GM23248 (cell line): ENCODE measurements around the gene NOL4L. TPM values are rescaled to one million over a fixed set of nuclear protein-coding genes. Genes with fewer than 3 reads are reported as not detected.
"Not testable (repeated sequence)": the region's sequence is repeated elsewhere in the genome, so short reads cannot be mapped to it uniquely, and the experiment has no call there.

Source experiments
- DNase-seq: peaks from one replicate; pipeline ENCODE4 v3.0.0-alpha.2; 2015
- H2AFZ ChIP-seq: fragments of 200-600 bp; sonication (generic); 2 replicates; pipeline ENCODE4 v1.6.1; 2016; ENCODE audit warnings: antibody characterized with exemption
- H3F3A ChIP-seq: fragments of 200-600 bp; sonication (generic); 2 replicates; pipeline ENCODE4 v1.6.1; 2016; ENCODE audit warnings: mild to moderate bottlenecking, antibody characterized with exemption, mixed run types; ENCODE audit not compliant: insufficient read depth
- H3K27ac ChIP-seq: fragments of 200-600 bp; sonication (generic); 2 replicates; pipeline ENCODE4 v1.5.1; 2016; ENCODE audit warnings: mild to moderate bottlenecking
- H3K27me3 ChIP-seq: fragments of 200-600 bp; sonication (generic); replicated peaks from 2 replicates; pipeline ENCODE4 v1.6.1; 2016; ENCODE audit warnings: mild to moderate bottlenecking; ENCODE audit not compliant: insufficient read depth
- H3K36me3 ChIP-seq: fragments of 200-600 bp; sonication (generic); 2 replicates; pipeline ENCODE4 v1.6.1; 2016; ENCODE audit warnings: low read depth, mild to moderate bottlenecking
- H3K4me1 ChIP-seq: fragments of 200-600 bp; sonication (generic); 2 replicates; pipeline ENCODE4 v1.6.1; 2016; ENCODE audit warnings: mild to moderate bottlenecking; ENCODE audit not compliant: insufficient read depth
- H3K4me2 ChIP-seq: fragments of 200-600 bp; sonication (generic); one replicate; pipeline ENCODE4 v1.6.1; 2016; ENCODE audit warnings: mild to moderate bottlenecking; ENCODE audit not compliant: unreplicated experiment
- H3K4me3 ChIP-seq: fragments of 200-600 bp; sonication (generic); 2 replicates; pipeline ENCODE4 v1.5.1; 2016; ENCODE audit warnings: mild to moderate bottlenecking
- H3K79me2 ChIP-seq: fragments of 200-600 bp; sonication (generic); 2 replicates; pipeline ENCODE4 v1.6.1; 2016; ENCODE audit warnings: mild to moderate bottlenecking; ENCODE audit not compliant: insufficient read depth
- H3K9ac ChIP-seq: fragments of 200-600 bp; sonication (generic); 2 replicates; pipeline ENCODE4 v1.6.1; 2016; ENCODE audit warnings: mild to moderate bottlenecking
- H3K9me2 ChIP-seq: fragments of 200-600 bp; sonication (generic); 2 replicates; pipeline ENCODE4 v1.6.1; 2016; ENCODE audit warnings: mixed run types, mild to moderate bottlenecking, moderate library complexity; ENCODE audit not compliant: insufficient read depth
- H3K9me3 ChIP-seq: fragments of 200-600 bp; sonication (generic); one replicate; pipeline ENCODE4 v1.6.1; 2017; ENCODE audit warnings: low read depth
- H4K20me1 ChIP-seq: fragments of 200-600 bp; sonication (generic); 2 replicates; pipeline ENCODE4 v1.6.0; 2016; ENCODE audit not compliant: insufficient read depth
- EZH2 ChIP-seq: fragments of 200-600 bp; sonication (generic); IDR thresholded peaks from 2 replicates; pipeline ENCODE4 v1.6.1; 2018; ENCODE audit warnings: antibody characterized with exemption, mild to moderate bottlenecking; ENCODE audit not compliant: insufficient read depth, poor library complexity, severe bottlenecking
- EZH2phosphoT487 ChIP-seq: fragments of 200-600 bp; sonication (generic); IDR thresholded peaks from 2 replicates; pipeline ENCODE4 v1.6.1; 2018; ENCODE audit warnings: antibody characterized with exemption, moderate library complexity, mild to moderate bottlenecking, low read depth; ENCODE audit not compliant: insufficient read depth
- whole genome bisulfite sequencing, 2 experiments: methylation state at CpG; one replicate each; pipeline ENCODE4 v1.1.6; 2015 to 2017; ENCODE audit warnings: low lambda C conversion rate in 2 of 2, low coverage in 1 of 2; ENCODE audit errors: missing lambda C conversion rate in 2 of 2; 5-methylcytosine and 5-hydroxymethylcytosine counted together
- in situ Hi-C: fragments of 300-500 bp; cut with MboI; formaldehyde crosslinking; loops from 2 replicates; pipeline ENCODE4 v1.15.0; 2020
- polyA plus RNA-seq: library from polyadenylated mRNA; unstranded; fragments of >200 nt; fragmentation: Nextera tagmentation; extraction: Ambion mirVana; gene quantifications from 2 replicates; pipeline ENCODE4 v1.2.1, GENCODE V29; 2016
- total RNA-seq: library from RNA; depleted of rRNA; stranded (reverse); fragments of >200 nt; shearing (Covaris generic); gene quantifications from 2 replicates; pipeline ENCODE4 v1.2.3, GENCODE V29; 2014

NOL4L gene
- total and polyA plus RNA-seq, 2 experiments from 2014 or later, result 5.2 to 7.9 TPM

- Histone ChIP-seq H3K79me2 (no peaks in the 10 kb centered on the region), H3F3A (no peaks in the 10 kb centered on the region), H3K9me2 (no peaks in the 10 kb centered on the region), H3K4me2 (no peak overlapping the region), H3K9ac (no peak overlapping the region), H3K36me3 (no peaks in the 10 kb centered on the region), H4K20me1 (no peaks in the 10 kb centered on the region), H3K9me3 (no peaks in the 10 kb centered on the region), H3K4me1 (no peaks in the 10 kb centered on the region), H3K27ac (no peak overlapping the region), H3K4me3 (no peak overlapping the region), H2AFZ (no peak overlapping the region), H3K27me3 (no peaks in the 10 kb centered on the region)
- TF ChIP-seq EZH2phosphoT487 (no peak), EZH2 (no peak)
- DNase-seq, result no peak
- 65 to 77% methylated on average over 4 of the region's 4 CpGs for WGBS, 2 experiments
- in situ Hi-C loops, result no loop called here
Measured at GRCh38 chr20:32595143-32595542, 10.0 kb upstream of the NOL4L start.

- H3K4me1 ChIP-seq, H4K20me1 ChIP-seq, H2AFZ ChIP-seq, H3K4me2 ChIP-seq, in situ Hi-C loops, H3K4me3 ChIP-seq, DNase-seq, H3K9me2 ChIP-seq, H3K27ac ChIP-seq, H3K36me3 ChIP-seq, H3K9me3 ChIP-seq, H3K9ac ChIP-seq, H3K79me2 ChIP-seq, H3F3A ChIP-seq, H3K27me3 ChIP-seq: not testable (repeated sequence)
- 81 to 85% methylated on average over 5 of the region's 5 CpGs for WGBS, 2 experiments
Measured at GRCh38 chr20:32594669-32595068, 9.5 kb upstream of the NOL4L start.

- TF ChIP-seq EZH2, result no peak
- no peak for TF ChIP-seq EZH2phosphoT487
- in situ Hi-C loops, result no loop called here
Measured at GRCh38 chr20:32594204-32594603, 9.1 kb upstream of the NOL4L start.

GRCh38 chr20:32592616-32593015 is 7.5 kb upstream of the NOL4L start:
- H3K4me1 ChIP-seq, H4K20me1 ChIP-seq, H3K27me3 ChIP-seq, H3K4me2 ChIP-seq, H3K9me2 ChIP-seq, DNase-seq, H3F3A ChIP-seq, H3K27ac ChIP-seq, in situ Hi-C loops, H3K4me3 ChIP-seq, H3K36me3 ChIP-seq, H2AFZ ChIP-seq, H3K79me2 ChIP-seq, H3K9me3 ChIP-seq, H3K9ac ChIP-seq: not testable (repeated sequence)
- 83 to 89% methylated on average over 3 to 4 of the region's 4 CpGs for WGBS, 2 experiments

More at GRCh38 chr20:32594204-32594603, 9.1 kb upstream of the NOL4L start:
- no peaks in the 10 kb centered on the region for H4K20me1 ChIP-seq
- no peaks in the 10 kb centered on the region for H3K79me2 ChIP-seq
- no peaks in the 10 kb centered on the region for H3K9me2 ChIP-seq
- 86 to 87% methylated on average over 5 of the region's 5 CpGs for WGBS, 2 experiments
- no peak overlapping the region for H3K9ac ChIP-seq
- peaks cover 5% of the 10 kb centered on the region; the same call in 1 of the 2 replicates for H3K4me1 ChIP-seq
- no peaks in the 10 kb centered on the region for H3K36me3 ChIP-seq
- no peak for DNase-seq
- H3K4me2 ChIP-seq, result no peak overlapping the region
- H3F3A ChIP-seq, result no peaks in the 10 kb centered on the region
- no peak overlapping the region for H2AFZ ChIP-seq
- no peak overlapping the region for H3K4me3 ChIP-seq
- no peaks in the 10 kb centered on the region for H3K27me3 ChIP-seq
- no peak overlapping the region for H3K27ac ChIP-seq
- no peaks in the 10 kb centered on the region for H3K9me3 ChIP-seq

GRCh38 chr20:32592022-32592421 is 6.9 kb upstream of the NOL4L start:
- Histone ChIP-seq H3K36me3 (no peaks in the 10 kb centered on the region), H3K79me2 (no peaks in the 10 kb centered on the region), H3K9ac (no peak overlapping the region), H3K9me3 (no peaks in the 10 kb centered on the region), H3F3A (no peaks in the 10 kb centered on the region), H3K9me2 (no peaks in the 10 kb centered on the region), H2AFZ (no peak overlapping the region), H3K27me3 (no peaks in the 10 kb centered on the region), H3K27ac (no peak overlapping the region), H3K4me1 (peaks cover 8% of the 10 kb centered on the region; the same call in 1 of the 2 replicates), H4K20me1 (no peaks in the 10 kb centered on the region), H3K4me2 (no peak overlapping the region), H3K4me3 (no peak overlapping the region)
- in situ Hi-C loops, result no loop called here
- TF ChIP-seq EZH2phosphoT487, result no peak
- no peak for TF ChIP-seq EZH2
- 83 to 89% methylated on average over 3 of the region's 3 CpGs for WGBS, 2 experiments
- DNase-seq, result no peak
